Prostate gland (tissue), 2 donors: ENCODE measurements around the gene MSANTD1. TPM values are rescaled to one million over a fixed set of nuclear protein-coding genes. Genes with fewer than 3 reads are reported as not detected.

ENCODE experiments used
- DNase-seq: peaks from one replicate; pipeline ENCODE4 v3.0.0-alpha.2; 2019; ENCODE audit warnings: low spot score
- H3K27ac ChIP-seq, 2 donors: fragments of 200-600 bp; sonication (generic); 2 replicates each; pipeline ENCODE4 v1.5.1; 2017 to 2019
- H3K27me3 ChIP-seq: fragments of 200-600 bp; sonication (generic); replicated peaks from 2 replicates; pipeline ENCODE4 v1.5.1; 2019; ENCODE audit not compliant: insufficient read depth
- H3K36me3 ChIP-seq, 2 donors: fragments of 200-600 bp; sonication (generic); 1 replicate in 1 of 2; 2 replicates in 1 of 2; pipeline versions ENCODE4 v1.5.1 to v1.8.1; 2017 to 2019
- H3K4me1 ChIP-seq: fragments of 200-600 bp; sonication (generic); replicated peaks from 2 replicates; pipeline ENCODE4 v1.5.1; 2019
- H3K4me3 ChIP-seq, 2 donors: fragments of 200-600 bp; sonication (generic); 2 replicates each; pipeline ENCODE4 v1.5.1; 2017 to 2019
- H3K9me3 ChIP-seq: fragments of 200-600 bp; sonication (generic); 2 replicates; pipeline ENCODE4 v1.5.1; 2017
- POLR2A ChIP-seq: fragments of 450-650 bp; IDR thresholded peaks from one replicate; pipeline ENCODE4 v1.6.1; 2016; ENCODE audit warnings: antibody characterized with exemption, mild to moderate bottlenecking
- POLR2AphosphoS5 ChIP-seq: sonication (generic); formaldehyde crosslinking; IDR thresholded peaks from one replicate; pipeline ENCODE4 v1.6.1; 2017; ENCODE audit warnings: antibody characterized with exemption
- WGBS: methylation state at CpG from one replicate; pipeline ENCODE4 v1.1.5; 2018; 5-methylcytosine and 5-hydroxymethylcytosine counted together
- intact Hi-C: fragments of 100-400 bp; cut with DNase I; formaldehyde crosslinking; loops from one replicate; pipeline ENCODE4 v1.14.2; 2022
- total RNA-seq, 2 donors: library from RNA; depleted of rRNA; stranded (reverse); fragments of >200 nt; gene quantifications; one replicate each; pipeline ENCODE4 v1.1.0, GENCODE V29; 2016
- TF ChIP-seq, protein P1 (sequence below), 4 experiments: fragments of 200-600 bp in 2 of 4; fragments of 450-650 bp in 2 of 4; sonication (generic) in 2 of 4; IDR thresholded peaks; 1 replicate in 3 of 4; 2 replicates in 1 of 4; pipeline ENCODE4 v1.5.1; 2016 to 2019; ENCODE audit warnings: antibody characterized with exemption in 4 of 4, mild to moderate bottlenecking in 2 of 4, moderate library complexity in 2 of 4

MSANTD1 gene
- total RNA-seq, 2 donors from 2014 or later, result 1.2 to 4.4 TPM

DNA sequence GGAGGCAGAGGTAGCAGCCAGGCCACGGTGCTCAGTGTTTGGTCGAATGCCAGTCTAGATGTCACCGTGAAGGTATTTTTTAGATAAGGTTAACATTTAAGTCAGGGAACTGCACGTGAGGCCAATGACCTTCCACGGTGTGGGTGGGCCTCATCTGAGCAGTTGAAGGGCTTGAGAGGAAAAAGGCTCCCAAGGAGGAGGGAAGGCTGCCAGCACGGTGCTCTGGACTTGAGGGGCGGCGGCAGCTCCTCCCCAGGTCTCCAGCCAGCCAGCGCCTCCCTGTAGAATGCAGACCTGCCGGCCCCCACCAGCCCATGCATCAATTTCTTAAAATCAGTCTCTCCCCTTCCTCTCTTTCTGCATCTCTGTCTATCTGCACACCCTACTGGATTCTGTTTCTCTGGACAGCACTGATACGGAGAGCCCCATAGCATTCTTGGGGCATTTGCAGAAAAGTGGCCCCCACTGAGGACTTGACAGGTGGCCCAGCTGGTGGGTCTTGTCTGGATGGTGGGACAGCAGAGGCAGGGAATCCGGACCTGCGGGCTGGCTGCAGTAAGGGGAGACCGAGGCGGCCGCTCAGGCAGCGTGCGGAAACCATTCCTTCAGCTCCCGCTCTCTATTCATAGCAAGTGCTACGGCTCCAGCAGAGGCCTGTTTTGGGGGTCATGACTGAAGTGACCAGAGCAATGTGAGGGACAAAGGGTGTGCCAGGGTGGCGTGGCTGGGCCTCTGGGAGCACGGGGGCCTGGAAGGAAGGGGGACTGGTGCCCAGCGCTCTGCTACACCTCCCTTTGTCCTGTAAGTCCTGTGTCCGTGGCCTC lies 36.0 kb downstream of the MSANTD1 start:
- no peaks in the 10 kb centered on the region for H3K9me3 ChIP-seq
- intact Hi-C loops, result no loop called here
- WGBS, result 90% methylated on average over 24 of the region's 24 CpGs
- H3K36me3 ChIP-seq, result no peaks in the 10 kb centered on the region
- H3K27me3 ChIP-seq, result no peaks in the 10 kb centered on the region
- H3K4me3 ChIP-seq, result no peak overlapping the region
- no peak overlapping the region for H3K27ac ChIP-seq
- no peaks in the 10 kb centered on the region for H3K4me1 ChIP-seq
- no peak for TF ChIP-seq POLR2A
- TF ChIP-seq, protein P1, sequence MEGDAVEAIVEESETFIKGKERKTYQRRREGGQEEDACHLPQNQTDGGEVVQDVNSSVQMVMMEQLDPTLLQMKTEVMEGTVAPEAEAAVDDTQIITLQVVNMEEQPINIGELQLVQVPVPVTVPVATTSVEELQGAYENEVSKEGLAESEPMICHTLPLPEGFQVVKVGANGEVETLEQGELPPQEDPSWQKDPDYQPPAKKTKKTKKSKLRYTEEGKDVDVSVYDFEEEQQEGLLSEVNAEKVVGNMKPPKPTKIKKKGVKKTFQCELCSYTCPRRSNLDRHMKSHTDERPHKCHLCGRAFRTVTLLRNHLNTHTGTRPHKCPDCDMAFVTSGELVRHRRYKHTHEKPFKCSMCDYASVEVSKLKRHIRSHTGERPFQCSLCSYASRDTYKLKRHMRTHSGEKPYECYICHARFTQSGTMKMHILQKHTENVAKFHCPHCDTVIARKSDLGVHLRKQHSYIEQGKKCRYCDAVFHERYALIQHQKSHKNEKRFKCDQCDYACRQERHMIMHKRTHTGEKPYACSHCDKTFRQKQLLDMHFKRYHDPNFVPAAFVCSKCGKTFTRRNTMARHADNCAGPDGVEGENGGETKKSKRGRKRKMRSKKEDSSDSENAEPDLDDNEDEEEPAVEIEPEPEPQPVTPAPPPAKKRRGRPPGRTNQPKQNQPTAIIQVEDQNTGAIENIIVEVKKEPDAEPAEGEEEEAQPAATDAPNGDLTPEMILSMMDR (IDR thresholded peaks at IDR 0.05), result no peak
- no peak for TF ChIP-seq POLR2AphosphoS5
- DNase-seq, result no peak

DNA sequence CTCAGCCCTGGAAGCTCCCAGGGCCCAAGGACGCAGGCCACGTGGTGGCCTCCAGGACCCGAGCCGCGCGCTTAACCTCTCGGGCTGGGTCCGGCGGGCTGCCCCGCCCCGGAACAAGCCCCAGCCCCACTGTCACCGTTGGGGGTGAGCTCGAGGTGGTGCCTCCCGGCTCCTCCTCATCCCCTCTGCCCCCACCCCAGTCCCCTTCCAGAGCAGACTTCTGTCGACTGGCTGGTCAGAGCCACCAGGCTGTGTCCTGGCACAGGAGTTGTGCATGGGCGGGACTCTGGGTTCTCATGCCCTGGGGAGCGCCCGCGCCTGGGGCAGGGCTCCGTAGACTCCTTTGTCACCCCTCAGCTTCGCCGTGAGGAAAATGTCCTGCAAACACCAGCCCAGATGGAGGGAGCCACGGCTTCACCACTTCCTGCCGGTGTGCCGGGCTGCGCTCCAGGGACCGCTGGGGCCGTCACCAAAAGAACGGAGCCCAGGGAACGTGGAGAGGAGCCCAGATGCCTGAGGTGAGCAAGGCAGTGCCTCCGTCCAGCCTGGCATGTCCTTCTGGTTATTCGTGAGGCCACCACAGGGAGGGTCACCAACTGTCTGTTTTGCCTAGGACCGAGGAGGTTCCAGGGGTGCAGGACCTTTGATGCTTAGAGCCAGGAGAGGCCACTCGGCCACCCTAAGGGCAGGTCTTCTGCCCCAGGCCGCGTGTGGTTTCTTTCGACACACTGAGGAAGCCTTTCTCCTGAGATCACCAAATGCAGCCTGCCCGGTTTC lies 36.8 kb downstream of the MSANTD1 start:
- Histone ChIP-seq H3K27ac (no peak overlapping the region), H3K36me3 (no peaks in the 10 kb centered on the region), H3K4me3 (no peak overlapping the region), H3K27me3 (no peaks in the 10 kb centered on the region), H3K4me1 (no peaks in the 10 kb centered on the region), H3K9me3 (no peaks in the 10 kb centered on the region)
- TF ChIP-seq, protein P1 (IDR thresholded peaks at IDR 0.05), result no peak
- TF ChIP-seq POLR2AphosphoS5, result no peak
- TF ChIP-seq POLR2A, result no peak
- 61% methylated on average over 29 of the region's 38 CpGs for WGBS
- intact Hi-C loops, result no loop called here
- DNase-seq, result no peak

DNA sequence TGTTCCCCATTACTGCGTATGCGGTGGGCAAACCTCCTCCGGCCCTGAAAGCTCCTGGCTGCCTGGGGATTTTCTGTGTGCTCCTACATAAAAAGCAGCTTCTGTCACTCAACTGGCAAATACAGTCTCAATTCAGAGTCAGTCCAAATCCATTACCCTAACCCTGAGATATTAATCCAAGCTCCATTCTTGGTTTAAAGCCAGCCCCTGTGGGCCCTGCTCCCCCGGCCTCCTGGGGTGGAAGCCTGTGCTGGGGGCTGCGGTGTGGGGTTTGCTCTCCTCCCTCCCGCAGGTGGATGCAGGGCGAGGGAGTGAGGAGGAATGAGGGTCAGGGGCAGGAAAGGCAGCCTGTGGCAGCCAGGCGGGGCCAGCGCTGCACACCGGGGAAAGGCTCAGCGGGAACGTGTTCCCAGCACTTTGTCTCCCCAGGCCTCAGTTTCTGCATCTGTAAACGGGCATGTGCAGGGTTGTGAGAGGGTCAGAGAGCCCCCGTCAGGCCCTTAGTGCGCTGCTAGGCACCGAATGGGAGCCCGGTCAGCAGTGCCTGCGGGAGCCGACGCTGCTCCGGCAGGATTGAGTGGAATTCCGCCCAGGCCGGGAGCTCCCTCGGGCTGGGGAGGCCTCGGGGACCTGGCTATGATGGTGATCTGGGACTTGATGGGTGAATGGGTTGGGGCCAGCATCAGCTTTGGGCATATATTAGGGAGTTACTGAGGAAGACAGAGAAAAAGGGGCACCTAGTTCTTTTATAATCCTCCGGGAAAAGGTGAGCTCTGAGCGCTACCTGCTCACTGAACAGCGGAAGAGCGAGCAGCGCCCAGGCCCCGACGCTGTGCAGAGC lies 37.6 kb downstream of the MSANTD1 start:
- Histone ChIP-seq H3K9me3 (no peaks in the 10 kb centered on the region), H3K27ac (no peak overlapping the region), H3K4me3 (no peak overlapping the region), H3K27me3 (no peaks in the 10 kb centered on the region), H3K4me1 (no peaks in the 10 kb centered on the region), H3K36me3 (no peaks in the 10 kb centered on the region)
- no peak for DNase-seq
- no peak for TF ChIP-seq POLR2A
- TF ChIP-seq, protein P1 (IDR thresholded peaks at IDR 0.05), result no peak
- WGBS, result 64% methylated on average over 28 of the region's 32 CpGs
- intact Hi-C loops, result no loop called here

DNA sequence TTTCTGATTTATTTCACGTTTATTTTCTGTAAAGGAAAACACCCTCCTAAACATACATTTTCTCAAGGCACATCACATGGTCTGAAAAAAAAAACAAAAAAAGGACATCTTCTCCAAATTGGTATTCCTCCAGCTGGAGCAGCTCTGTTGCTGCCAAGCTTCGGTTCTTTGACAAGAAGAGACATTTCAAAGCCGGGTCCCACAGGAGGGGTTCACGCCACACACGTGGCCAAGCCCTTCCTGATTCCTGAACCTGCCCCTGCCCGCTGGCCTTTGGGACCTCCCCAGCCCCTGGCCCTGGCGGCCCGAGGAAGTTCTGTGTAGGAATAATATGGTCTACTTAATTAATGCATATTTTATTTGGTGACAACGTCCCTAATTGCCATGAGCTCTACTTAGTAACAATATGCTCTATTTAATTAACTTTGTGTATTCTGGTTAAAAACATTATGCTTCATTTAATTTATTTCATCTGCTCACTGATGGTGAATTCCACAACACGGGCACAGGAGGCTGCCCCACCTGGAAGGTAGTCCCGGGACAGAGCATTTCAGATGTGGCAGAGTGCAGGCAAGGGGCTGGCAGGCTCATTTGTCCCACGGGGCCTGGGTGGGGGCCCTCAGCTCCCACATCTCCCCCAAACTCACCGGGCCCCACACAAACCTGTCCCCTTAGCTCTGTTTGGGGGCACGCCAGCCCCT lies 38.5 kb downstream of the MSANTD1 start:
- WGBS, result 26% methylated on average over 14 of the region's 14 CpGs
- intact Hi-C loops, result no loop called here
- Histone ChIP-seq H3K4me1 (no peaks in the 10 kb centered on the region), H3K27me3 (no peaks in the 10 kb centered on the region), H3K9me3 (no peaks in the 10 kb centered on the region), H3K4me3 (no peak overlapping the region), H3K36me3 (no peaks in the 10 kb centered on the region), H3K27ac (no peak overlapping the region)
- TF ChIP-seq POLR2AphosphoS5 (no peak), POLR2A (no peak)
- TF ChIP-seq, protein P1 (IDR thresholded peaks at IDR 0.05), result no peak
- no peak for DNase-seq
